CD14-positive monocyte (primary cell): ENCODE data around the gene CST7. TPM values are rescaled to one million over a fixed set of nuclear protein-coding genes. Genes with fewer than 3 reads are reported as not detected.

Experiments
- DNase-seq, 3 donors: peaks; one replicate each; pipeline ENCODE4 v3.0.0-alpha.2; 2011 to 2022
- H2AFZ ChIP-seq: 2 replicates; pipeline ENCODE4 v1.6.0; 2012; ENCODE audit warnings: mild to moderate bottlenecking, low read depth, low read length, inconsistent platforms; ENCODE audit not compliant: insufficient read depth, poor library complexity, severe bottlenecking
- H3K27ac ChIP-seq, 2 donors: 1 replicate in 1 of 2; 2 replicates in 1 of 2; pipeline ENCODE4 v1.5.1; 2012 to 2013; ENCODE audit warnings: low read length in 2 of 2, control low read depth in 1 of 2, inconsistent platforms in 1 of 2, low read depth in 1 of 2, mild to moderate bottlenecking in 1 of 2
- H3K27me3 ChIP-seq, 2 donors: one replicate each; pipeline versions ENCODE4 v1.6.0 to v1.6.1; 2011 to 2013; ENCODE audit warnings: low read length in 2 of 2; ENCODE audit not compliant: control insufficient read depth in 2 of 2, insufficient read depth in 2 of 2
- H3K36me3 ChIP-seq, 2 donors: replicated peaks in 1 of 2; 1 replicate in 1 of 2; 2 replicates in 1 of 2; pipeline versions ENCODE4 v1.5.1 to v1.6.1; 2012 to 2013; ENCODE audit warnings: low read length in 2 of 2, control low read depth in 1 of 2, inconsistent platforms in 1 of 2, mild to moderate bottlenecking in 1 of 2; ENCODE audit not compliant: insufficient read depth in 2 of 2, control insufficient read depth in 1 of 2
- H3K4me1 ChIP-seq, 2 donors: 1 replicate in 1 of 2; 2 replicates in 1 of 2; pipeline versions ENCODE4 v1.5.1 to v1.6.1; 2012 to 2013; ENCODE audit warnings: low read length in 2 of 2, control low read depth in 1 of 2, inconsistent platforms in 1 of 2, mild to moderate bottlenecking in 1 of 2, moderate library complexity in 1 of 2; ENCODE audit not compliant: insufficient read depth in 2 of 2, control insufficient read depth in 1 of 2
- H3K4me2 ChIP-seq: replicated peaks from 2 replicates; pipeline ENCODE3; 2012; ENCODE audit warnings: low read length, moderate library complexity, mild to moderate bottlenecking; ENCODE audit not compliant: poor library complexity, severe bottlenecking; ENCODE audit errors: extremely low read depth
- H3K4me3 ChIP-seq, 3 experiments: fragments of 200-600 bp in 1 of 3; sonication (generic) in 1 of 3; replicated peaks in 1 of 3; 1 replicate in 2 of 3; 2 replicates in 1 of 3; pipeline ENCODE4 v1.5.1; 2011 to 2013; ENCODE audit warnings: low read length in 3 of 3, mild to moderate bottlenecking in 3 of 3, control low read depth in 2 of 3, low read depth in 2 of 3, inconsistent platforms in 1 of 3, moderate library complexity in 1 of 3
- H3K79me2 ChIP-seq: 2 replicates; pipeline ENCODE4 v1.6.0; 2012; ENCODE audit warnings: mild to moderate bottlenecking, control low read depth, inconsistent platforms, low read length, moderate library complexity; ENCODE audit not compliant: insufficient read depth
- H3K9ac ChIP-seq: 2 replicates; pipeline ENCODE4 v1.6.0; 2017; ENCODE audit warnings: low read length, mild to moderate bottlenecking; ENCODE audit not compliant: insufficient read depth, poor library complexity, severe bottlenecking
- H3K9me3 ChIP-seq, 2 donors: replicated peaks in 1 of 2; 1 replicate in 1 of 2; 2 replicates in 1 of 2; pipeline versions ENCODE4 v1.5.1 to v1.6.1; 2012 to 2013; ENCODE audit warnings: low read length in 2 of 2, control low read depth in 1 of 2; ENCODE audit not compliant: control insufficient read depth in 1 of 2, insufficient read depth in 1 of 2
- H4K20me1 ChIP-seq: 2 replicates; pipeline ENCODE4 v1.6.0; 2012; ENCODE audit warnings: mild to moderate bottlenecking, low read length, control low read depth, moderate library complexity; ENCODE audit not compliant: insufficient read depth
- H3K27ac Mint-ChIP-seq, 7 donors: one replicate each; pipeline ENCODE4 v1.8.0; 2020; ENCODE audit warnings: mild to moderate bottlenecking in 7 of 7, mixed read lengths in 7 of 7, moderate library complexity in 6 of 7, inconsistent platforms in 2 of 7
- H3K27me3 Mint-ChIP-seq, 3 donors: one replicate each; pipeline ENCODE4 v1.8.0; 2021 to 2022; ENCODE audit warnings: low read depth in 3 of 3, mild to moderate bottlenecking in 3 of 3, mixed read lengths in 3 of 3, moderate library complexity in 3 of 3, inconsistent platforms in 1 of 3
- H3K36me3 Mint-ChIP-seq, 2 donors: one replicate each; pipeline ENCODE4 v1.8.0; 2020; ENCODE audit warnings: mixed read lengths in 2 of 2, inconsistent platforms in 1 of 2, mild to moderate bottlenecking in 1 of 2
- H3K4me1 Mint-ChIP-seq: one replicate; pipeline ENCODE4 v1.8.0; 2020; ENCODE audit warnings: mild to moderate bottlenecking, mixed read lengths
- H3K4me3 Mint-ChIP-seq, 2 donors: one replicate each; pipeline ENCODE4 v1.8.0; 2020; ENCODE audit warnings: mild to moderate bottlenecking in 2 of 2, mixed read lengths in 2 of 2, moderate library complexity in 1 of 2
- H3K9me3 Mint-ChIP-seq, 7 donors: one replicate each; pipeline ENCODE4 v1.8.0; 2020 to 2022; ENCODE audit warnings: mixed read lengths in 7 of 7, mild to moderate bottlenecking in 6 of 7, moderate library complexity in 6 of 7, inconsistent platforms in 2 of 7
- WGBS: methylation state at CpG from one replicate; pipeline ENCODE4 v1.1.5; 2013; ENCODE audit warnings: missing lambda C conversion rate; ENCODE audit not compliant: insufficient coverage; 5-methylcytosine and 5-hydroxymethylcytosine counted together
- intact Hi-C, 2 donors: fragments of 100-400 bp; cut with micrococcal nuclease; formaldehyde crosslinking; loops; one replicate each; pipeline versions ENCODE4 v1.15.0 to v1.15.1; 2023
- polyA plus RNA-seq, 3 donors: library from polyadenylated mRNA; depleted of rRNA in 1 of 3; unstranded in 2 of 3; stranded (reverse) in 1 of 3; fragments of 300-500 nt in 2 of 3; fragments of >200 nt in 1 of 3; fragmentation: Illumina TruSeq in 2 of 3; gene quantifications; 1 replicate in 2 of 3; 2 replicates in 1 of 3; pipeline ENCODE4 v1.2.3, GENCODE V29; 2012 to 2021
- TF ChIP-seq, protein P1 (sequence below): fragments of 200-600 bp; IDR thresholded peaks from one replicate; pipeline ENCODE4 v1.8.0; 2022; ENCODE audit warnings: antibody characterized with exemption, mild to moderate bottlenecking

The CST7 gene
- polyA plus RNA-seq, 3 donors, result 1.2 to 3.2 (median 1.8) TPM

DNA sequence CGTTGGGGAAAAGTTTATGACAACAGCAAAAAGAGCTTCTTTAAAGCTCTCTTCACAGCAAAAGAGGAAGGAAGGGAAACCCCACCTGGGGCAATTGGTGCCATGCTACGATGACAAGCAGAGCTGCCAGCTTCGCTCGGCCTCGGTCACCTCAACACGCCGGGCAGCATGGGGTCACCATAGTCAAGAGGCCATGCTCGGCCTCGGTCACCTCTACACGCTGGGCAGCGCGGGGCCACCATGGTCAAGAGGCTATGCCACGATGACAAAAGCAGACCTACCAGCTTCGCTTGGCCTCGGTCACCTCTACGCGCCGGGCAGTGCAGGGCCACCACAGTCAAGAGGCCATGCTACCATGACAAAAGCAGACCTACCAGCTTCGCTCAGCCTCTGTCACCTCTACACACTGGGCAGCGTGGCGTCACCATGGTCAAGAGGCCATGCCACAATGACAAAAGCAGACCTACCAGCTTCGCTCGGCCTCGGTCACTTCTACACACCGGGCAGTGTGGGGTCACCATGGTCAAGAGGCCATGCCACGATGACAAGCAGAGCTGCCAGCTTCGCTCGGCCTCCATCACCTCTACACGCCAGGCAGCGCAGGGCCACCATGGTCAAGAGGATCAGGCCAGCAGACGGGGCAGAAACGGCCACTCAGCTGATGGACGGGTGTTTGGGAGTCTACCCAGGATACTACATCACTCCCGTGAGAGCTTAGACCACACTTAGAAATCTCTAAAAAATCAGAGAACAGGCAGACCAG lies 31.4 kb downstream of the CST7 start:
- H3K79me2 ChIP-seq, result peaks cover 78% of the 10 kb centered on the region
- H3K27me3 Mint-ChIP-seq, result peaks cover 0 to 3% (median 0%) of the 10 kb centered on the region in 3 donors
- H3K9me3 ChIP-seq, result peaks cover 0 to 10% of the 10 kb centered on the region in 2 donors
- peaks cover 32 to 64% of the 10 kb centered on the region in 2 donors for H3K36me3 ChIP-seq
- peaks cover 3% of the 10 kb centered on the region for H4K20me1 ChIP-seq
- H3K9ac ChIP-seq, result no peak overlapping the region
- no peak overlapping the region for H2AFZ ChIP-seq
- H3K4me3 ChIP-seq, result no peak overlapping the region
- H3K27ac Mint-ChIP-seq, result peak overlapping the region; percentile 46 to 91 (median 67)
- WGBS, result 84% methylated on average over 28 of the region's 34 CpGs
- DNase-seq, result peak; percentile 31 to 85 (median 41)
- no peak overlapping the region for H3K4me2 ChIP-seq
- peaks cover 48 to 57% of the 10 kb centered on the region in 2 donors for H3K4me1 ChIP-seq
- TF ChIP-seq, protein P1, sequence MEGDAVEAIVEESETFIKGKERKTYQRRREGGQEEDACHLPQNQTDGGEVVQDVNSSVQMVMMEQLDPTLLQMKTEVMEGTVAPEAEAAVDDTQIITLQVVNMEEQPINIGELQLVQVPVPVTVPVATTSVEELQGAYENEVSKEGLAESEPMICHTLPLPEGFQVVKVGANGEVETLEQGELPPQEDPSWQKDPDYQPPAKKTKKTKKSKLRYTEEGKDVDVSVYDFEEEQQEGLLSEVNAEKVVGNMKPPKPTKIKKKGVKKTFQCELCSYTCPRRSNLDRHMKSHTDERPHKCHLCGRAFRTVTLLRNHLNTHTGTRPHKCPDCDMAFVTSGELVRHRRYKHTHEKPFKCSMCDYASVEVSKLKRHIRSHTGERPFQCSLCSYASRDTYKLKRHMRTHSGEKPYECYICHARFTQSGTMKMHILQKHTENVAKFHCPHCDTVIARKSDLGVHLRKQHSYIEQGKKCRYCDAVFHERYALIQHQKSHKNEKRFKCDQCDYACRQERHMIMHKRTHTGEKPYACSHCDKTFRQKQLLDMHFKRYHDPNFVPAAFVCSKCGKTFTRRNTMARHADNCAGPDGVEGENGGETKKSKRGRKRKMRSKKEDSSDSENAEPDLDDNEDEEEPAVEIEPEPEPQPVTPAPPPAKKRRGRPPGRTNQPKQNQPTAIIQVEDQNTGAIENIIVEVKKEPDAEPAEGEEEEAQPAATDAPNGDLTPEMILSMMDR, result no peak
- intact Hi-C loops, result no loop called here
- peak overlapping the region in 1 of 2 donors; percentile 87 for H3K27ac ChIP-seq
- H3K4me1 Mint-ChIP-seq, result peaks cover 60% of the 10 kb centered on the region
- peaks cover 74 to 75% of the 10 kb centered on the region in 2 donors for H3K36me3 Mint-ChIP-seq
- peak overlapping the region in 1 of 2 donors; percentile 35 for H3K4me3 Mint-ChIP-seq
- H3K27me3 ChIP-seq, result no peaks in the 10 kb centered on the region
- peaks cover 0 to 16% (median 11%) of the 10 kb centered on the region in 7 donors for H3K9me3 Mint-ChIP-seq

DNA sequence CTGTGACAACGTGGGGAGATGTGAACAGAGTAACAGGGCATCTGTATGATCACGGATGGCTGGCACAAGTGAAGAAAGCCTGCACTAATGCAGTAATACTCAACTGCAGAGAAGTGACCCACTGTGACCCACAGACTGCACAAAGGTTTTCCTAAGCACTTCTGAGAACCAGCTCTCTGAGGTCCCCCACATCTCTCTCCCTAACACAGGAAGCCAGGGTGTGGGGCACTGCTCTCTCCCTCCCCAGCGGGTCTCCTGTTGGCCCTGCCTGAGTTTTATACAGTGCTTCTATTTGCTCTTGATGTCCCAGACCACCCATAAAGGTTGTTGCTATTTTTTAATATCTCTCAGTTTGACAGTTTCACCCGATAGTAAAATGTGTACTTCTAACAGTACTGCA lies 32.2 kb downstream of the CST7 start:
- Mint-ChIP-seq H3K36me3 (peaks cover 66 to 67% of the 10 kb centered on the region in 2 donors), H3K4me1 (peaks cover 68% of the 10 kb centered on the region), H3K9me3 (peaks cover 0 to 12% (median 10%) of the 10 kb centered on the region in 7 donors), H3K27me3 (peaks cover 0 to 3% (median 2%) of the 10 kb centered on the region in 3 donors), H3K27ac (peak overlapping the region; percentile 64 to 91 (median 84)), H3K4me3 (no peak overlapping the region)
- Histone ChIP-seq H3K27me3 (no peaks in the 10 kb centered on the region), H3K4me1 (peaks cover 56 to 66% of the 10 kb centered on the region in 2 donors), H3K4me3 (no peak overlapping the region), H2AFZ (no peak overlapping the region), H3K4me2 (no peak overlapping the region), H3K36me3 (peaks cover 31 to 56% of the 10 kb centered on the region in 2 donors), H3K9me3 (peaks cover 0 to 10% of the 10 kb centered on the region in 2 donors), H4K20me1 (peaks cover 3% of the 10 kb centered on the region), H3K9ac (peak overlapping the region; percentile 30), H3K79me2 (peaks cover 78% of the 10 kb centered on the region), H3K27ac (peak overlapping the region; percentile 65 to 87)
- WGBS, result 52% methylated on average over 2 of the region's 4 CpGs
- no peak for DNase-seq
- TF ChIP-seq, protein P1, result no peak
- intact Hi-C loops, result no loop called here
